Esophagus squamous epithelium (tissue), 4 donors: ENCODE measurements around the gene PLEKHM1.

ENCODE experiments used
- CTCF ChIP-seq, 6 experiments: fragments of 450-650 bp in 4 of 6; fragments of 200-600 bp in 2 of 6; sonication (generic) in 2 of 6; IDR thresholded peaks; one replicate each; pipeline ENCODE4 v1.5.1; 2016 to 2019; ENCODE audit warnings: antibody characterized with exemption in 6 of 6, mild to moderate bottlenecking in 4 of 6, moderate library complexity in 4 of 6
- POLR2A ChIP-seq, 4 donors: fragments of 450-650 bp; IDR thresholded peaks; one replicate each; pipeline ENCODE4 v1.6.1; 2017; ENCODE audit warnings: antibody characterized with exemption in 4 of 4, mild to moderate bottlenecking in 4 of 4, moderate library complexity in 3 of 4

- TF ChIP-seq CTCF (IDR thresholded peaks at IDR 0.05) (peak; percentile 93 to 100 (median 99)), POLR2A (IDR thresholded peaks at IDR 0.05) (peak in 1 of 4 donors; percentile 22)
Observed at GRCh38 chr17:45428050-45428617, 62.4 kb downstream of the PLEKHM1 start.
